ENCODE results near the gene CXXC5.

CXXC5 gene

GRCh38 chr5:139687656-139688055 is 39.5 kb downstream of the CXXC5 start:
- TF ChIP-seq CTCF (IDR thresholded peaks at IDR 0.05; ENCODE audit: insufficient read depth, low read length, missing control alignments): no peak
- no peak overlapping the region for H3K4me3 ChIP-seq (ENCODE audit: low read depth, low read length)
- ChIA-PET POLR2A (interaction anchor here (0.9 kb wide), 1 partner anchor 9 kb away, joined by 4 read pairs; no protein-coding TSS in a partner anchor), CTCF (interaction anchor here (0.9 to 8.3 kb wide), 3 partner anchors 9 to 53 kb away, joined by 3 to 263 read pairs (median 3); no protein-coding TSS in a partner anchor)
- no peak for DNase-seq (ENCODE audit: low read depth, low spot score)

- no peak overlapping the region for H3K4me3 ChIP-seq (ENCODE audit: low read depth, low read length)
- no peak for DNase-seq (ENCODE audit: low read depth, low spot score)
- CTCF ChIA-PET: interaction anchor here (0.9 to 8.3 kb wide), 6 partner anchors 10 to 53 kb away, joined by 3 to 263 read pairs (median 11); no protein-coding TSS in a partner anchor
- TF ChIP-seq CTCF (IDR thresholded peaks at IDR 0.05; ENCODE audit: insufficient read depth, low read length, missing control alignments): no peak
- POLR2A ChIA-PET: no interaction called here
These were observed 40.0 kb downstream of the CXXC5 start for GRCh38 chr5:139688088-139688702.

GRCh38 chr5:139688751-139689372 is 40.7 kb downstream of the CXXC5 start:
- DNase-seq (ENCODE audit: low read depth, low spot score): no peak
- POLR2A ChIA-PET: interaction anchor here (0.7 to 2.7 kb wide), 2 partner anchors 17 to 21 kb away, joined by 4 to 14 read pairs; no protein-coding TSS in a partner anchor
- no peak overlapping the region for H3K4me3 ChIP-seq (ENCODE audit: low read depth, low read length)
- TF ChIP-seq CTCF (IDR thresholded peaks at IDR 0.05; ENCODE audit: insufficient read depth, low read length, missing control alignments): no peak
- CTCF ChIA-PET: interaction anchor here (0.8 to 8.3 kb wide), 13 partner anchors 11 to 78 kb away, joined by 3 to 263 read pairs (median 6); no protein-coding TSS in a partner anchor

DNA sequence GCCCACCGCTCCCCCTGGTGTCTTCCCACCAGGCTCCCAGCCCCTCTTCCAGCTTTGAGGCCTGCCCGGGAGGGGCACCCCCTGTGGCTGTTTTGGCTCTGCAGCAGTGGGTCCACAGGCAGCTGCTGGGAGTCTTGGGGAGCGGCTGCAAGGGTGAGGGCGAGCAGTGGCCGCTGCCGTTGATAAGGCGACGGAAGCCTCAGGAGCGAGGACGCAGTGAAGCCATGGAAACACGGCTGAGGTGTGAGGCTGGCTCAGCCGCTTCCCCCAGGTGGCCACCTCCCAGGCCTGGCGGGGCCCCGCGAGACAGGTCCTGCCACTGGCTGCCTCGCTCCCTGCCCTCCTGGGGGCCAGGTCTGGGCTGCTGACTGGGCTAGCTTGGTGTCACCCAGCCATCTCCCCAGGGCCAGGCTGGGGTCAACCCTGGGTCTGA is 41.5 kb downstream of the CXXC5 start:
- no peak overlapping the region for H3K4me3 ChIP-seq (ENCODE audit: low read depth, low read length)
- TF ChIP-seq CTCF (IDR thresholded peaks at IDR 0.05; ENCODE audit: insufficient read depth, low read length, missing control alignments): peak; percentile 35
- ChIA-PET CTCF (interaction anchor here (0.8 to 8.3 kb wide), 16 partner anchors 9 to 89 kb away, joined by 3 to 263 read pairs (median 6); no protein-coding TSS in a partner anchor), POLR2A (interaction anchor here (0.7 to 2.7 kb wide), 4 partner anchors 18 to 54 kb away, joined by 3 to 14 read pairs (median 4); partner anchors contain the start of gene CXXC5)
- no peak for DNase-seq (ENCODE audit: low read depth, low spot score)

DNA sequence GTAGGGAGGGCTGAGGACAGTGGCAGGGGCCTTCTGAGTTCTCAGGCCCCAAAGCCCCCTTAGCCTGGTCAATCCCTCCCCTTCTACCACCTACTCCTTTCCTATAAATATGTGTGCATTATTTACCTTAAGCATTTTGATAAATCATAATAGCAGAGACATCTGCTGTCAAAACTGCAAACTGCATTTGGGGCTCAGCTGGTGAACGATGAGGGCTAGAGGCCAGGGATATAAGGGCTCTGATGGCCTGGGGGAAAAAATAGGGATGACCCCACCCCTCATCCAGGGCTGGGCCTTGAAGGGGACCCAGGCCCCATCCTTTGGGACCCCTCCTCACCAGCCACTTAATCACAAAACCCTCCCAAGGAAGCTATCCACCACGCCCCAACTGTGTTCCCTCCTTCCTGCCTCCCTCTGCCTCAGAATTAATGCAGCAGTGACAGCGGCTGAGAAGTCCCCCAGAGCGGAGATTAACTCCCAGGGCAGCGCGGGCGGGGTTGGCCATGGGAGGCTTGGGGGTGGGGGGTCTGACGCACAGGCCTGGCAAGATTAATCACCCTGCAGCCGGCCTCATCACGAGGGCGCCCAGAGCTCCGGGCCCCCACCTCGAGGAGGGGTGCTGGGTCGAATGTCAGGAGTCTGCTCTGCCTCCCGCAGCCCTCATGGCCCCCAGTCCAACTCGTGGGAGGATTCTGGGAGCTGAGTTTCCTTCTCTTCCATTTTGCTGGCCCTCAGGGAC is 42.1 kb downstream of the CXXC5 start:
- ChIA-PET CTCF (interaction anchor here (0.6 to 8.3 kb wide), 20 partner anchors 8 to 127 kb away, joined by 3 to 263 read pairs (median 4); no protein-coding TSS in a partner anchor), POLR2A (interaction anchor here (0.6 to 2.7 kb wide), 5 partner anchors 17 to 54 kb away, joined by 3 to 14 read pairs (median 3); partner anchors contain the start of gene CXXC5)
- TF ChIP-seq CTCF (IDR thresholded peaks at IDR 0.05; ENCODE audit: insufficient read depth, low read length, missing control alignments): peak; percentile 38
- H3K4me3 ChIP-seq (ENCODE audit: low read depth, low read length): no peak overlapping the region
- no peak for DNase-seq (ENCODE audit: low read depth, low spot score)
